HTERT RPE-1 (cell line): ENCODE data around the gene OR52N5.

Experiments
- in situ Hi-C: fragments of 300-500 bp; cut with MboI; formaldehyde crosslinking; loops from 4 replicates; pipeline ENCODE4 v1.14.3; 2020; ENCODE audit warnings: low sequenced_read_pairs

OR52N5 gene

GRCh38 chr11:5783255-5783654, at the start of gene OR52N5:
Gene OR52N5, minus strand, starts transcription at chr11:5783355. Its CDS starts 4,721 bp downstream, at chr11:5778634.
- in situ Hi-C loops = no loop called here

- in situ Hi-C loops = no loop called here
Measured at GRCh38 chr11:5831196-5831829, 48.2 kb upstream of the OR52N5 start.

GRCh38 chr11:5818245-5818886, 35.2 kb upstream of the OR52N5 start:
- in situ Hi-C loops = no loop called here

GRCh38 chr11:5815534-5815933, 32.4 kb upstream of the OR52N5 start:
- in situ Hi-C loops = no loop called here

DNA sequence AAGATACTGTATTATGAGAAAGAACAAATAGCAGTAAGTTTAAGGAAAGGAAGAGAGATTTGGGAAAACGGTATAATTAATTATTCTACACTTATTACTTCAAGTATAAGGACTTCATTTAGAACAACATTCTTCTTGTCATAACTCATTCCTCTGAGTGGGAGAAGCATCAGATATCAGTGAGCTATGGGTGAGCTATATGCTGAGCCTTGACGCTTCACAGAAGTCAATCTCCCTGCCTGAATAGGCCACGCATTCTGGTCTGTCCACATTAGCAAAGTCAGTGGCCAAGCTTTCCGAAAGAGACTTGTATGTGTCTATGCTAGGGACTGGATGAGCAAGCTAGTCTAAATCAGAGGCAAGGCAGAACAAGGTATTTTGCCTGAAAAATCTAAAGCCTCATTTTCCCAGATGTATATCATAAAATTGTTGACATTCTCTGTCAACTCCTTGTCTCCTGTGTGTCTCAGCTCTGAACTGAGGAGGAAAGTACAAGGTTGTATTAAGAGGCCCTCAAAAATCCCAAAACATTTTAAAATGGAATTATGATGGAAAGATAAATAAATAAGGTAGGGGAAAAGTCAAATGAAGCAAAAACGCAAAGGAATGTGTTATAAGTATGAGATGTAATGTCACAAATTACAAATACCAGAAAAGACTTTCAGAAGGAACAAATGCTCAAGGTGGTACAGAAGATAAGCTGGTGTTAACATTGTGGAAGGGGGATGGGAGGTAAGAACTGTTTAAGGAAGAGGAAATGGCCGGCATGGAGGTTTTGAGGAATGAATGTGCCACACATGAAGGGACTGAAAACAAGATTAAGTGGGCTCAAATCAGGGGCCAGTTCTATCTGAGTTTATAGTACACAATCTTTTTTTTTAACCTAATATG, 27.0 kb upstream of the OR52N5 start:
- in situ Hi-C loops = no loop called here

DNA sequence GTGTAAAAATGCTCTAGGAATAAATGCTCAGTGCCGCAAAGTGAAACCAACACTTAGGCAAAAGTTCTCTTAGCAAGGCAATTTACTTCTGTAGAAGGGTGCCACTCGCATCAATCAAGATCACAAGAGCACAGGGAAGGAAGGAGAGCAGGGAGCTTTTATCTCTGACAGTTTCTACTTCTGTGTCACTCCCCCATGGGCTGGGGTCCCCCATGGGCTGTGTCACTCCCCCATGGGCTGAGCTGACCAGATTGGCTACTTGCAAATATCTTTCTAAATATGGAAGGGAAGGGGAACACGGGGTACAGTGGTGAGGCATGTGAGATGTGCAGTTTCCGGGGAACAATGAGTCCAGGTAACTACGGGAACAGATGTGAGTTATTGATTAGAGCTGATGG, 26.0 kb upstream of the OR52N5 start:
- in situ Hi-C loops = no loop called here

- in situ Hi-C loops = no loop called here
Measured at GRCh38 chr11:5808500-5809121, 25.5 kb upstream of the OR52N5 start, which contains the start of gene OR52N2. Gene OR52N2, plus strand, starts transcription at chr11:5808924. Its CDS starts 11,412 bp downstream, at chr11:5820336.

- in situ Hi-C loops = no loop called here
Measured at GRCh38 chr11:5807580-5807979, 24.4 kb upstream of the OR52N5 start.

DNA sequence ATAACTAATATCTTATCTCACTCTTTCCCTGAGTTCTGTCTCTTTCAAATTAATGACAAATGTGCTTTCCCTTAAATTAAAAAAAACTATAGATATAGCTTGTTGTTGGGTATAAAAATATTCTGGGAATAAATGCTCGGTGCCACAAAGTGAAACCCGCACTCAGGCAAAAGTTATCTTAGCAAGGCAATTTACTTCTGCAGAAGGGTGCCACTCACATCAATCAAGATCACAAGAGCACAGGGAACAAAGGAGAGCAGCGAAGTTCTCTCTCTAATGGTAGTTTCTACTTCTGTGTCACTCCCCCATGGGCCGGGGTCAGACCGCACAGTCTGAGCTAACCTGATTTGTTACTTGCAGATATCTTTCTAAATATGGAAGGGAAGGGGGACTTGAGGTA, 20.8 kb upstream of the OR52N5 start:
- in situ Hi-C loops = no loop called here

- in situ Hi-C loops = no loop called here
Measured at GRCh38 chr11:5796541-5796940, 13.4 kb upstream of the OR52N5 start.

DNA sequence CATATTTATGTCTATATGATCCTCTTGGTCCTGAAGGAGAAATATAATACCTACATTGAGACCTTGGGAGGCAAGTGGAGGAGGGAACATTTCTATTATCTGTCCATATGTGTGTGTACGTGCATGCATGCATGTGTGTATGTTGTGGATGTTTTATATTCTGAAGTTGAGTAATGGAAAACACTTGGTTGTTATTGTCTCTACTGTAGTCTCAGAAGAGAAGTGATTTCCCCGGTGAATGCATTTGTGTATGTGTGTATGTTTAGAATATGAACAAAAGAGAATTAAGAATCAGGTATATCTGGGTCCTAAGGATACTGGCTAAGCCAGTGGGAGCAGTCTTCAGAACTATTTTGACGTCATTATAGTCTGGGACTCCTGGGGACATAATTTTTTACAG, 8.0 kb upstream of the OR52N5 start, which contains the start of gene OR52N1:
Gene OR52N1, minus strand, starts transcription at position 101 of the 400 bp plus-strand sequence. CDS start 2,449 bp downstream, outside the sequence.
- in situ Hi-C loops = no loop called here

DNA sequence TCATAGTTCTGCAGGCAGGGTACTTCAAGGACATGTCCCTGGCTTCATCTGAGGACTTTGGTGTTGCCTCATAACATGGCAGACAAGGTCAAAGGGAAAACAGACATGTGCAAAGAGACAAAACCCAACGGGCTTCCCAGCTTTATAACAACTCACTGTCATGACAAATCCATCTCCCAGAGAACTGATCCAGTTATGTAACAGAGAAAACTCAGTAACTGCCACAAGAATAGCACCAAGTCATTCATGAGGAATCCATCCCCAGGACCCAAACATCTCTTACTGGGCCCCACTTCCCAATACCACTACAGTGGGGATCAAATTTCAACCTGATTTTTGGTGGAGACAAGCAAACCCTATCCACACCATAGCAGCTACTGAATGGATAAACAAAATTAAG, 16.1 kb downstream of the OR52N5 start:
- in situ Hi-C loops = no loop called here

DNA sequence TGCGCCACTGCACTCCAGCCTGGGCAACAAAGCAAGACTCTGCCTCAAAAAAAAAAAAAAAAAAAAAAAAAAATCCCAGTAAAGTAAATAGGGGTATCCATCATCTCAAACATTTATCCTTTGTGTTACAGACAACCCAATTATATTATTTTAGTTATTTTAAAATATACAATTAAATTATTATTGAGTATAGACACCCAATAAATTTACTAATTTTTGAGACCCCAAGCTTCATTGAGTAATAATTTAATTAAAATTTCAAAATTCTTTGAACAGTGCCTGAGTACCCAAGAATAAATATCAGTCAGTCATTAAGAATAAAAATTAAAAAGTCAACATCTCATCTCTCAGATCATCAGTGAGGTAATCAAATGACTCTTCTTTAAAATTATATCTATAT, 29.2 kb downstream of the OR52N5 start, which contains the start of gene OR52N4:
Gene OR52N4, plus strand, starts transcription at position 301 of the 400 bp plus-strand sequence. CDS start 498 bp downstream, outside the sequence.
- in situ Hi-C loops = no loop called here

DNA sequence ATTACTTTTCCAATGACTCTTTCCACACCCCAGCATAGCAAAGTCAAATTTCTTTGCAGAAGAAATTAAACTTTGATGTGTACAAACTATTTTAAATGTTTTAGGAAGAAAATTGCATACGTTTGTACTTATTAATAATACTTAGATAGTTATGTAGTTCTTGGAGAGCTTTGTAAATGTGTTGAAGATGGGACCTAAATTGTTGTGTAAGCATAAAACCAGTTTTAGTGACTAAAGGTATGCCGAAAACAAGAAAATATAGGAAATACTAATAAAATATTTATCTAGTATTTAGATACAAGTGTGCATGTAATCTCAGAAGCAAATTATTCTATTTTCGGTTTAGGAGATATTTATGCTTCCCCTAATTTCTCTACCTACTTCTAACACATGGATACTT, 33.3 kb downstream of the OR52N5 start:
- in situ Hi-C loops = no loop called here

DNA sequence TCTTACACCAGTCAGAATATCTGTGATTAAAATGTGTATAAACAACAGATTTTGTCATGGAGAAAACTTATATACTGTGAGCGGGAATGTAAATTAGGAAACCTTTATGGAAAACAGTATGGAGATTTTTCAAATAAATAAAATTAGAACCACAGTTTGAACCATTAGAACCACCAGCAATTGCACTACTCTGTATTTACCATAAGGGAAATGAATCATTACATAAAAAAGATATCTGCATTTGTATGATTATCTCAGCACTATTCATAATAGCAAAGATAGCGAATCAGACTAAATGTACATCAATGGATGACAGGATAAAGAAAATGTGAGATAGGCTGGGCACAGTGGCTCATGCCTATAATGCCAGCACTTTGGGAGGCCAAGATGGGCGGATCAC, 36.5 kb downstream of the OR52N5 start:
- in situ Hi-C loops = no loop called here

DNA sequence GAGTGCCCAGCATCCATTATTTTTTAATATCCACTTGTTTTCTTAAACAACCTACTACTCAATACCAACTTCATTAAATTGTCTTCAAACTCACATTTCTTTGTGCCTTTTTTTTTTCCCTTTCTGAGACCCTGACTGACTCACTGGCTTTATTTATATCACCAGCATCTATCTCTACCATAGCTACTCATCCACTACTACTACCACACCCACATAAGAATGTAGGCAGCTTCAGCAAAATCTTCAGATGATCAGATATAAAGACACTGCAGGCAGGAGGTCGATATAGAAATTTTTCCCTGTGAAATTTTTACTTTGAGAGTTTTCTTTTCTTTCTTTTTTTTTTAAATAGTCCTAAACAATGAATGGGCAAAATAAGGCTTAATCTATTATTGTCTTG, 44.7 kb downstream of the OR52N5 start:
- in situ Hi-C loops = no loop called here

DNA sequence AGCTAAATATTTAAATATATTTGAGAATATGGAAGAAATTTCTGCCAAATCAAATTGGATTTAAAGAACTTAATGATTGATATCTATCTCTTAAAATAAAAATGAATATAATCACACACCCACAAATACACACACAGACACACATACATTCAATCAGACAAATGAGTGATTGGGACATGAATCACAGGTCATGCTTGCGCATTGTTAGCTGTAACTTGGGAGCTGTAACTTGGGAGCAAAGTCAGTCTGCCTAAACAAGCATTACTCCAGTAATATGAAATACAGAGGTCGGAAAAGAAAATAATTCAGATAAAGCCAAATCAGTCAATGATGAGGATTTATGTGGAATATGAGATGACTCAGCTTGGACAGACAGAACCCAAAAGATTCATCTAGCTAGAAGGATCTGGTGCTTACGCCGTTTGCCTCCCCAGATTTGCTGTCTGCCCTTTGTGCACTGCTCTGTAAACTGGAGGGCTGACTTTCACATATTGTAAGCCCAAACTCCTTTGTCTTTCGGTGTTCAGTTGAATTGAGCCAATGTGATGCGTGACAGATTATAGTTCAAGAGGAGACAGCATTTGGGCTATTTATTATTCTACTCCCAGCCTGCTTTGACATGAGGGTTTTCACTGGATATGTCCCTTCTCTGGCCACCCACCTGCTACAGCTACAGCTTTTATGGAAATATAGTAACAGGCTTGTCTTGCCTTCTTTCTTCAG, 45.3 kb downstream of the OR52N5 start:
- in situ Hi-C loops = no loop called here

DNA sequence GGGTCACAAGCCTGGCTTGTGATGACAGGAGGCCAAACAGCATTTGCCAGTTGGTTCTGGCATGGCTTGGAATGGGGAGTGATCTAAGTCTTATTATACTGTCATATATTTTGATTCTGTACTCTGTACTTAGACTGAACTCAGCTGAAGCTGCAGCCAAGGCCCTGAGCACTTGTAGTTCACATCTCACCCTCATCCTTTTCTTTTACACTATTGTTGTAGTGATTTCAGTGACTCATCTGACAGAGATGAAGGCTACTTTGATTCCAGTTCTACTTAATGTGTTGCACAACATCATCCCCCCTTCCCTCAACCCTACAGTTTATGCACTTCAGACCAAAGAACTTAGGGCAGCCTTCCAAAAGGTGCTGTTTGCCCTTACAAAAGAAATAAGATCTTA, 46.1 kb downstream of the OR52N5 start:
- in situ Hi-C loops = no loop called here

DNA sequence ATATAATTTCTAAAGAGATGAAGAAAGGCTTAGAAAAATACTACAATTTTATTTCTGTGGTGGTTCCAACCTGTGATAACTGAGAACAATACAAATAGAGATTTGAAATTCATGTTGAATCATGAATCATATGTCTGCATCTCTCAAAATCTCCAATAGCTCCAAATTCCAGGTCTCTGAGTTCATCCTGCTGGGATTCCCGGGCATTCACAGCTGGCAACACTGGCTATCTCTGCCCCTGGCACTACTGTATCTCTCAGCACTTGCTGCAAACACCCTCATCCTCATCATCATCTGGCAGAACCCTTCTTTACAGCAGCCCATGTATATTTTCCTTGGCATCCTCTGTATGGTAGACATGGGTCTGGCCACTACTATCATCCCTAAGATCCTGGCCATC, 46.8 kb downstream of the OR52N5 start, which contains the start of gene OR56B1:
Gene OR56B1, plus strand, starts transcription at position 53 of the 400 bp plus-strand sequence. Its CDS starts 69 bp downstream, at position 122.
- in situ Hi-C loops = no loop called here

GRCh38 chr11:5727691-5728090, 55.5 kb downstream of the OR52N5 start:
- in situ Hi-C loops = no loop called here
